Activated naive CD4-positive, alpha-beta T cell treated with Interleukin-2 at 50 U/mL for 16 hours (primary cell): ENCODE data around the gene RBM33.

Experiments
- DNase-seq: peaks from one replicate; pipeline ENCODE4 v3.0.0-alpha.2; 2020

RBM33 gene

GRCh38 chr7:155696747-155697146, 52.3 kb downstream of the RBM33 start:
- DNase-seq, result no peak

- no peak for DNase-seq
Measured at GRCh38 chr7:155698633-155699032, 54.2 kb downstream of the RBM33 start.

- no peak for DNase-seq
Measured at GRCh38 chr7:155699180-155699579, 54.7 kb downstream of the RBM33 start.

GRCh38 chr7:155700847-155701246, 56.4 kb downstream of the RBM33 start:
- no peak for DNase-seq

GRCh38 chr7:155701972-155702544, 57.6 kb downstream of the RBM33 start:
- no peak for DNase-seq

- DNase-seq, result no peak
Measured at GRCh38 chr7:155702616-155703015, 58.2 kb downstream of the RBM33 start.

- DNase-seq, result no peak
Measured at GRCh38 chr7:155705623-155706360, 61.3 kb downstream of the RBM33 start.

- no peak for DNase-seq
Measured at GRCh38 chr7:155706376-155706775, 61.9 kb downstream of the RBM33 start.

- DNase-seq, result no peak
Measured at GRCh38 chr7:155709453-155709852, 65.0 kb downstream of the RBM33 start.

GRCh38 chr7:155710031-155710430, 65.6 kb downstream of the RBM33 start:
- DNase-seq, result no peak

- no peak for DNase-seq
Measured at GRCh38 chr7:155710530-155710929, 66.1 kb downstream of the RBM33 start.

GRCh38 chr7:155711081-155711480, 66.6 kb downstream of the RBM33 start:
- DNase-seq, result no peak

- DNase-seq, result no peak
Measured at GRCh38 chr7:155713384-155713783, 68.9 kb downstream of the RBM33 start.

GRCh38 chr7:155714702-155715101, 70.2 kb downstream of the RBM33 start:
- DNase-seq, result no peak

- no peak for DNase-seq
Measured at GRCh38 chr7:155715111-155715805, 70.8 kb downstream of the RBM33 start.

GRCh38 chr7:155717010-155717744, 72.7 kb downstream of the RBM33 start:
- DNase-seq, result no peak

- DNase-seq, result no peak
Measured at GRCh38 chr7:155721056-155721455, 76.6 kb downstream of the RBM33 start.

GRCh38 chr7:155722118-155722517, 77.7 kb downstream of the RBM33 start:
- no peak for DNase-seq

- no peak for DNase-seq
Measured at GRCh38 chr7:155722936-155723335, 78.5 kb downstream of the RBM33 start.

- no peak for DNase-seq
Measured at GRCh38 chr7:155724327-155725005, 80.0 kb downstream of the RBM33 start.

GRCh38 chr7:155725006-155725355, 80.5 kb downstream of the RBM33 start:
- DNase-seq, result no peak

- no peak for DNase-seq
Measured at GRCh38 chr7:155727616-155728015, 83.2 kb downstream of the RBM33 start.

GRCh38 chr7:155728116-155728515, 83.7 kb downstream of the RBM33 start:
- no peak for DNase-seq
